HepG2 (cell line): ENCODE data around the gene TLX1. TPM values are rescaled to one million over a fixed set of nuclear protein-coding genes. Genes with fewer than 3 reads are reported as not detected.

Source experiments
- ATAC-seq: fragments of 200-7000 bp; cut with Tn5 transposase; 3 replicates; pipeline ENCODE4 v1.9.1; 2020; ENCODE audit warnings: mild to moderate bottlenecking, moderate library complexity
- BruUV-seq: library from RNA; stranded (reverse); fragments of 400-500 nt; replicated peaks from 2 replicates; lab custom pipeline; 2021; lab: Mats Ljungman, UMichigan
- CTCF ChIA-PET: fragments of 300-600 bp; formaldehyde crosslinking; extraction: SDS; loops from one replicate; lab custom pipeline; 2021; ENCODE audit warnings: low total read pairs, inconsistent platforms, low intra/inter-chr PET ratio; lab: Yijun Ruan, JAX
- POLR2A ChIA-PET: fragments of 350-600 bp; sonication (Branson Sonifier 250); formaldehyde crosslinking; loops from one replicate; lab custom pipeline; 2020; ENCODE audit warnings: antibody characterized with exemption, inconsistent platforms; lab: Yijun Ruan, JAX
- DNase-seq: peaks from one replicate; pipeline ENCODE4 v3.0.0-alpha.2; 2015; ENCODE audit warnings: low spot score
- FAIRE-seq: peaks from 3 replicates; lab custom pipeline; 2011; peaks lifted over from hg19 to GRCh38; lab: Jason Lieb, UNC
- H2AFZ ChIP-seq: one replicate; pipeline ENCODE4 v1.6.1; 2011; ENCODE audit warnings: low read length, inconsistent platforms
- H3K27ac ChIP-seq: fragments of 300-600 bp; 3 replicates; pipeline ENCODE4 v1.8.0; 2011; ENCODE audit warnings: mixed run types, mild to moderate bottlenecking, mixed read lengths, low read length, inconsistent platforms; ENCODE audit not compliant: insufficient read depth; ENCODE audit errors: extremely low read length
- H3K27me3 ChIP-seq, 2 experiments: fragments of 200-600 bp in 1 of 2; 2 replicates in 1 of 2; 3 replicates in 1 of 2; pipeline versions ENCODE4 v1.6.0 to v1.8.0; 2011; ENCODE audit warnings: low read length in 2 of 2, mild to moderate bottlenecking in 2 of 2, moderate library complexity in 2 of 2, inconsistent platforms in 1 of 2; ENCODE audit not compliant: insufficient read depth in 2 of 2, control insufficient read depth in 1 of 2
- H3K36me3 ChIP-seq, 2 experiments: fragments of 200-600 bp in 1 of 2; replicated peaks in 1 of 2; 2 replicates in 1 of 2; 3 replicates in 1 of 2; pipeline versions ENCODE4 v1.5.1 to v1.8.0; 2011; ENCODE audit warnings: low read length in 2 of 2, inconsistent platforms in 1 of 2; ENCODE audit not compliant: insufficient read depth in 2 of 2, control insufficient read depth in 1 of 2
- H3K4me1 ChIP-seq: 2 replicates; pipeline ENCODE4 v1.5.1; 2012; ENCODE audit warnings: low read length, inconsistent platforms; ENCODE audit not compliant: insufficient read depth
- H3K4me2 ChIP-seq: 2 replicates; pipeline ENCODE4 v1.6.0; 2011; ENCODE audit warnings: low read depth, low read length, inconsistent platforms
- H3K4me3 ChIP-seq, 3 experiments: fragments of 200-600 bp in 1 of 3; sonication (generic), shearing (Covaris generic) in 1 of 3; replicated peaks in 1 of 3; 2 replicates each; pipeline ENCODE4 v1.5.1; 2011 to 2016; ENCODE audit warnings: low read length in 3 of 3, inconsistent platforms in 2 of 3, low read depth in 2 of 3, mild to moderate bottlenecking in 2 of 3, control low read depth in 1 of 3, mixed read lengths in 1 of 3; ENCODE audit not compliant: insufficient read depth in 1 of 3
- H3K79me2 ChIP-seq: one replicate; pipeline ENCODE4 v1.6.1; 2011; ENCODE audit warnings: low read length, inconsistent platforms; ENCODE audit not compliant: insufficient read depth
- H3K9ac ChIP-seq: 2 replicates; pipeline ENCODE4 v1.6.0; 2011; ENCODE audit warnings: mild to moderate bottlenecking, low read depth, low read length, inconsistent platforms; ENCODE audit not compliant: insufficient read depth
- H3K9me3 ChIP-seq: 2 replicates; pipeline ENCODE4 v1.5.1; 2012; ENCODE audit warnings: mild to moderate bottlenecking, low read length
- H4K20me1 ChIP-seq: 2 replicates; pipeline ENCODE4 v1.6.0; 2011; ENCODE audit warnings: inconsistent platforms, mild to moderate bottlenecking, low read length, moderate library complexity; ENCODE audit not compliant: insufficient read depth
- BRD4 ChIP-seq: sonication (generic); formaldehyde crosslinking; IDR thresholded peaks from 2 replicates; pipeline ENCODE4 v1.4.0; 2020; ENCODE audit warnings: missing genetic modification reagents
- HDAC2 ChIP-seq: sonication (generic); formaldehyde crosslinking; IDR thresholded peaks from 2 replicates; pipeline ENCODE4 v1.4.0; 2020; ENCODE audit warnings: missing genetic modification reagents
- MLLT10 ChIP-seq: sonication (generic); formaldehyde crosslinking; IDR thresholded peaks from 2 replicates; pipeline ENCODE4 v1.4.0; 2020; ENCODE audit warnings: missing genetic modification reagents
- NCOR1 ChIP-seq: fragments of 200-600 bp; sonication (generic); IDR thresholded peaks from 2 replicates; pipeline ENCODE4 v1.7.0; 2017; ENCODE audit warnings: antibody characterized with exemption, low read length, borderline replicate concordance
- NFRKB ChIP-seq: fragments of 450-650 bp; IDR thresholded peaks from 2 replicates; pipeline ENCODE4 v1.6.1; 2017
- POLR2G ChIP-seq: fragments of 200-400 bp; formaldehyde crosslinking; IDR thresholded peaks from 2 replicates; pipeline ENCODE4 v1.6.1; 2018; ENCODE audit warnings: mild to moderate bottlenecking, low read depth, low read length, moderate library complexity
- PTBP1 ChIP-seq: fragments of 200-400 bp; formaldehyde crosslinking; IDR thresholded peaks from 2 replicates; pipeline ENCODE4 v1.6.1; 2018; ENCODE audit warnings: low read length, low read depth; ENCODE audit not compliant: poor library complexity, severe bottlenecking
- ZFP36L2 ChIP-seq: sonication (generic); formaldehyde crosslinking; IDR thresholded peaks from 2 replicates; pipeline ENCODE4 v1.4.0; 2020; ENCODE audit warnings: missing genetic modification reagents
- ZNF10 ChIP-seq: sonication (generic); formaldehyde crosslinking; IDR thresholded peaks from 2 replicates; pipeline ENCODE4 v1.4.0; 2020; ENCODE audit warnings: mild to moderate bottlenecking, low read depth, missing genetic modification reagents, borderline replicate concordance
- ZNF24 ChIP-seq: fragments of 450-650 bp; IDR thresholded peaks from 2 replicates; pipeline ENCODE4 v1.6.1; 2017; ENCODE audit warnings: antibody characterized with exemption, mild to moderate bottlenecking
- ZNF446 ChIP-seq: sonication (generic); formaldehyde crosslinking; IDR thresholded peaks from 2 replicates; pipeline ENCODE4 v1.5.0; 2020; ENCODE audit warnings: mild to moderate bottlenecking, missing genetic modification reagents
- WGBS: methylation state at CpG from one replicate; pipeline ENCODE4 v1.1.6; 2017; ENCODE audit warnings: low lambda C conversion rate; 5-methylcytosine and 5-hydroxymethylcytosine counted together
- in situ Hi-C: cut with HindIII; loops from 2 replicates; pipeline ENCODE4 v1.10.0; 2017; ENCODE audit warnings: low pct_unique_long_range_greater_than_20kb; ENCODE audit not compliant: extremely low pct_ligation_motif_present
- intact Hi-C: fragments of 100-400 bp; cut with micrococcal nuclease; formaldehyde crosslinking; loops from one replicate; pipeline ENCODE4 v1.10.0; 2022; ENCODE audit not compliant: unreplicated experiment
- polyA plus RNA-seq, 8 experiments: library from polyadenylated mRNA; depleted of rRNA in 3 of 8; stranded (reverse) in 7 of 8; unstranded in 1 of 8; fragments of >200 nt; fragmentation: Illumina TruSeq in 4 of 8; extraction: Trizol in 4 of 8; gene quantifications; 2 replicates each; pipeline versions ENCODE4 v1.2.1 to v1.2.3, GENCODE V29; 2011 to 2016; ENCODE audit warnings: low read depth in 4 of 8, missing spikeins in 1 of 8, mixed read lengths in 1 of 8; ENCODE audit not compliant: insufficient read depth in 1 of 8
- total RNA-seq, 5 experiments: library from RNA; depleted of rRNA; stranded (reverse); fragments of >200 nt; fragmentation: Illumina TruSeq; extraction: Trizol; gene quantifications; 2 replicates each; pipeline ENCODE4 v1.2.3, GENCODE V29; 2016; ENCODE audit warnings: low read depth in 1 of 5
- TF ChIP-seq, protein P1 (sequence below): sonication (generic); formaldehyde crosslinking; IDR thresholded peaks from 2 replicates; pipeline ENCODE4 v1.8.1; 2022; ENCODE audit warnings: low read depth, mild to moderate bottlenecking, missing genetic modification reagents
- TF ChIP-seq, protein P2 (sequence below): sonication (generic); formaldehyde crosslinking; conservative IDR thresholded peaks from 2 replicates; pipeline ENCODE4 v1.8.1; 2023; ENCODE audit warnings: missing genetic modification reagents

Gene TLX1
- total and polyA plus RNA-seq, 2 of the 13 experiments (the other 11 are each of a cell fraction or from before 2014, with no cell fraction given), result 0.07 to 0.26 TPM

DNA sequence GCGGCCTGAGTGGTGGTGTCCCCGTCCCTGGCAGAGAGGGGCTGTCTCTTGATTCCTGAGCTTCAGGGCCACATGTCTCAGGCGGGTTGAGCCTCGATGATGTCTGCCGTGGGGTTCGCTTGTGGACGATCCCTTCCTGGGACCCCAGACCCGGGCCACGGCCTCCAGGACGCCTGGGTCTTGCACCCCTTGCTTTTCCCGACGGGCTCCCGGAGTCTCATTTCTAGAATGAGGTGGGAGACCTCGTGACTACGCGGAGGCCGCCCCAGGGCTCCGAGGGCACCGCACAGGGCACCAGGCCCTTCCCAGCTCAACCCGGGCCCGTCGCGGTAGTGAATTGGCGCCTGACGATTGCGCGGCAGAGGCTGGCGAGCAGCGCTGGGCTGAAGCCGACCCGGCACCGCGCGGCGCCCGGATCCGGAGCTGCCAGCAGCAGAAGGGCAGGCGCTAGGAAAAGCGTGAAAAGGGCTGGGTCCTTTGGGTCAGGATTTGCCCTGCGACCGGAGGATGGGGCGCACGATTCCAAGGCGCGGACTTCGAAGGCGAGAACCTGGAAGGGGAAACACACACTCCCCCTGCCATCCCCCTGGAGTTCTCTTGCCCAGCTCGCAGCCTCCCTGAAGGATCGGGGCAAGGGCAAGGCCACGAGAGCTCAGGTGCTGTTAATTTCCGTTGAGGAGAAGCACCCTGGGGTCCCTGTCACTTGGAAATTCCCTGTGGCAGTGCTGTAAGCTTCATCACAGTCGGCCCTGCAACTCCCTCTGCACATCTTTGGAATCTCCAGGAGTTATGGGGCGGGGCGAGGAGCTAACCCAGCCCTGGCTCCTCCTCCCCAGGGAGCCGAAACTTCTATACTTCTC is 15.5 kb downstream of the TLX1 start:
- WGBS, result 31% methylated on average over 15 of the region's 55 CpGs
- H3K27ac ChIP-seq, result no peak overlapping the region
- DNase-seq (no peak), FAIRE-seq (no peak), ATAC-seq (no peak)
- no peak overlapping the region for H3K9ac ChIP-seq
- H2AFZ ChIP-seq, result no peak overlapping the region
- no peak overlapping the region for H3K4me3 ChIP-seq
- TF ChIP-seq, protein P1, sequence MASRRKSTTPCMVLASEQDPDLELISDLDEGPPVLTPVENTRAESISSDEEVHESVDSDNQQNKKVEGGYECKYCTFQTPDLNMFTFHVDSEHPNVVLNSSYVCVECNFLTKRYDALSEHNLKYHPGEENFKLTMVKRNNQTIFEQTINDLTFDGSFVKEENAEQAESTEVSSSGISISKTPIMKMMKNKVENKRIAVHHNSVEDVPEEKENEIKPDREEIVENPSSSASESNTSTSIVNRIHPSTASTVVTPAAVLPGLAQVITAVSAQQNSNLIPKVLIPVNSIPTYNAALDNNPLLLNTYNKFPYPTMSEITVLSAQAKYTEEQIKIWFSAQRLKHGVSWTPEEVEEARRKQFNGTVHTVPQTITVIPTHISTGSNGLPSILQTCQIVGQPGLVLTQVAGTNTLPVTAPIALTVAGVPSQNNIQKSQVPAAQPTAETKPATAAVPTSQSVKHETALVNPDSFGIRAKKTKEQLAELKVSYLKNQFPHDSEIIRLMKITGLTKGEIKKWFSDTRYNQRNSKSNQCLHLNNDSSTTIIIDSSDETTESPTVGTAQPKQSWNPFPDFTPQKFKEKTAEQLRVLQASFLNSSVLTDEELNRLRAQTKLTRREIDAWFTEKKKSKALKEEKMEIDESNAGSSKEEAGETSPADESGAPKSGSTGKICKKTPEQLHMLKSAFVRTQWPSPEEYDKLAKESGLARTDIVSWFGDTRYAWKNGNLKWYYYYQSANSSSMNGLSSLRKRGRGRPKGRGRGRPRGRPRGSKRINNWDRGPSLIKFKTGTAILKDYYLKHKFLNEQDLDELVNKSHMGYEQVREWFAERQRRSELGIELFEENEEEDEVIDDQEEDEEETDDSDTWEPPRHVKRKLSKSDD (CRISPR knock-in tag), result no peak
- H3K79me2 ChIP-seq, result no peaks in the 10 kb centered on the region
- in situ Hi-C loops (no loop called here), intact Hi-C loops (no loop called here)
- no TSS peak for BruUV-seq
- no peaks in the 10 kb centered on the region for H4K20me1 ChIP-seq
- no peaks in the 10 kb centered on the region for H3K9me3 ChIP-seq
- peaks cover 18 to 83% of the 10 kb centered on the region in 2 experiments for H3K27me3 ChIP-seq
- peaks cover 5% of the 10 kb centered on the region for H3K4me1 ChIP-seq
- POLR2A ChIA-PET, result no interaction called here
- CTCF ChIA-PET, result no interaction called here
- no peaks in the 10 kb centered on the region for H3K36me3 ChIP-seq
- no peak overlapping the region for H3K4me2 ChIP-seq

DNA sequence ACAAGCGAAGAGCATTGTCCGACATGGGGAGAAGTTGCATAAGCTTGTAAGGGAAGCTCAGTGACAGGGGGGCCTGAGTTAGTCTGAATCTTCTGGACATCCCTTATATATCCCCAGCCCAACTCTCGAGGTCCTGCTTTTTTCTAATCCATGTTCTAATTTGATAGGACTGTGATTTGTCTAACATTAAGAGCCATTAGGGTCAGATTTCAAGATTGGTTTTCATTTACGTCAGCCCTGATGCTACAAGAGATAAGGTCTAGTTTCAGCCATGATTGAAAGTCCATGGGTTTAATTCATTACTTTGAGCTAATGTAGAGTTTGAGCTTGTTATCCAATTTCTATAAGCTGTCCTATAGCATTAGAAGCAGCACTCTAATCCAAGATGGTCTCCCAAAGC is 20.3 kb downstream of the TLX1 start:
- Histone ChIP-seq H3K4me3 (no peak overlapping the region), H3K9ac (no peak overlapping the region), H3K9me3 (no peaks in the 10 kb centered on the region), H3K4me1 (no peaks in the 10 kb centered on the region), H4K20me1 (no peaks in the 10 kb centered on the region), H3K36me3 (no peaks in the 10 kb centered on the region), H3K79me2 (no peaks in the 10 kb centered on the region), H3K27ac (no peak overlapping the region), H2AFZ (no peak overlapping the region), H3K27me3 (peaks cover 9 to 57% of the 10 kb centered on the region in 2 experiments; a peak in 4 of 5 replicates), H3K4me2 (no peak overlapping the region)
- BruUV-seq, result no TSS peak
- FAIRE-seq (no peak), DNase-seq (no peak), ATAC-seq (no peak)
- in situ Hi-C loops (no loop called here), intact Hi-C loops (no loop called here)
- ChIA-PET POLR2A (no interaction called here), CTCF (no interaction called here)
- WGBS, result 52% methylated on average over 4 of the region's 4 CpGs
- TF ChIP-seq, protein P2, sequence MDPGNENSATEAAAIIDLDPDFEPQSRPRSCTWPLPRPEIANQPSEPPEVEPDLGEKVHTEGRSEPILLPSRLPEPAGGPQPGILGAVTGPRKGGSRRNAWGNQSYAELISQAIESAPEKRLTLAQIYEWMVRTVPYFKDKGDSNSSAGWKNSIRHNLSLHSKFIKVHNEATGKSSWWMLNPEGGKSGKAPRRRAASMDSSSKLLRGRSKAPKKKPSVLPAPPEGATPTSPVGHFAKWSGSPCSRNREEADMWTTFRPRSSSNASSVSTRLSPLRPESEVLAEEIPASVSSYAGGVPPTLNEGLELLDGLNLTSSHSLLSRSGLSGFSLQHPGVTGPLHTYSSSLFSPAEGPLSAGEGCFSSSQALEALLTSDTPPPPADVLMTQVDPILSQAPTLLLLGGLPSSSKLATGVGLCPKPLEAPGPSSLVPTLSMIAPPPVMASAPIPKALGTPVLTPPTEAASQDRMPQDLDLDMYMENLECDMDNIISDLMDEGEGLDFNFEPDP (CRISPR knock-in tag), result no peak
- TF ChIP-seq ZFP36L2 (CRISPR knock-in tag), result no peak
- TF ChIP-seq HDAC2, result no peak
- no peak for TF ChIP-seq NFRKB
- no peak for TF ChIP-seq ZNF10
- TF ChIP-seq ZNF24, result no peak
- no peak for TF ChIP-seq BRD4 (CRISPR knock-in tag)
- TF ChIP-seq POLR2G, result no peak
- TF ChIP-seq MLLT10 (CRISPR knock-in tag), result no peak
- TF ChIP-seq ZNF446 (CRISPR knock-in tag), result no peak
- no peak for TF ChIP-seq NCOR1
- TF ChIP-seq PTBP1, result no peak
